Measurements from ENCODE around the gene DNAH6.
"Not testable (repeated sequence)": the region's sequence is repeated elsewhere in the genome, so short reads cannot be mapped to it uniquely, and the experiment has no call there.

Gene DNAH6

GRCh38 chr2:84770280-84770679 lies 254.0 kb downstream of the DNAH6 start:
- Histone ChIP-seq H3K4me2 (ENCODE audit: low read length) (no peak overlapping the region), H2AFZ (ENCODE audit: low read depth, low read length) (no peak overlapping the region), H3K27ac (ENCODE audit: low read length) (no peak overlapping the region), H3K9ac (ENCODE audit: low read length) (no peak overlapping the region), H4K20me1 (ENCODE audit: insufficient read depth, low read length) (no peaks in the 10 kb centered on the region), H3K4me1 (ENCODE audit: low read length) (no peaks in the 10 kb centered on the region), H3K4me3 (ENCODE audit: low read length) (no peak overlapping the region), H3K79me2 (ENCODE audit: low read length) (no peaks in the 10 kb centered on the region), H3K27me3 (ENCODE audit: low read depth, low read length) (no peaks in the 10 kb centered on the region), H3K36me3 (replicated peaks; ENCODE audit: low read depth, low read length) (no peaks in the 10 kb centered on the region), H3K9me3 (ENCODE audit: insufficient read depth, low read length) (peaks cover 15% of the 10 kb centered on the region; the same call in 1 of the 2 replicates)
- TF ChIP-seq EZH2phosphoT487 (IDR thresholded peaks at IDR 0.05; ENCODE audit: low read depth) (no peak), CTCF (IDR thresholded peaks at IDR 0.05; ENCODE audit: low read depth, low read length) (no peak)

GRCh38 chr2:84771251-84771650 lies 255.0 kb downstream of the DNAH6 start:
- Histone ChIP-seq H3K79me2 (ENCODE audit: low read length) (no peaks in the 10 kb centered on the region), H4K20me1 (ENCODE audit: insufficient read depth, low read length) (no peaks in the 10 kb centered on the region), H2AFZ (ENCODE audit: low read depth, low read length) (no peak overlapping the region), H3K9me3 (ENCODE audit: insufficient read depth, low read length) (peaks cover 15% of the 10 kb centered on the region; the same call in 1 of the 2 replicates), H3K27me3 (ENCODE audit: low read depth, low read length) (no peaks in the 10 kb centered on the region), H3K36me3 (replicated peaks; ENCODE audit: low read depth, low read length) (no peaks in the 10 kb centered on the region), H3K27ac (ENCODE audit: low read length) (no peak overlapping the region), H3K9ac (ENCODE audit: low read length) (no peak overlapping the region), H3K4me3 (ENCODE audit: low read length) (no peak overlapping the region), H3K4me1 (ENCODE audit: low read length) (no peaks in the 10 kb centered on the region), H3K4me2 (ENCODE audit: low read length) (no peak overlapping the region)
- TF ChIP-seq EZH2phosphoT487 (IDR thresholded peaks at IDR 0.05; ENCODE audit: low read depth) (no peak), CTCF (IDR thresholded peaks at IDR 0.05; ENCODE audit: low read depth, low read length) (no peak)

- not testable (repeated sequence) for H3K36me3 ChIP-seq (replicated peaks; ENCODE audit: low read depth, low read length)
Measured at GRCh38 chr2:84773562-84773961, 257.3 kb downstream of the DNAH6 start.

GRCh38 chr2:84776011-84776410 lies 259.7 kb downstream of the DNAH6 start:
- H3K4me2 ChIP-seq (ENCODE audit: low read length), result no peak overlapping the region

More at GRCh38 chr2:84773562-84773961, 257.3 kb downstream of the DNAH6 start:
- H3K27me3 ChIP-seq (ENCODE audit: low read depth, low read length); H3K4me3 ChIP-seq (ENCODE audit: low read length); H3K79me2 ChIP-seq (ENCODE audit: low read length); H2AFZ ChIP-seq (ENCODE audit: low read depth, low read length); H3K4me2 ChIP-seq (ENCODE audit: low read length); H3K27ac ChIP-seq (ENCODE audit: low read length); H4K20me1 ChIP-seq (ENCODE audit: insufficient read depth, low read length); H3K9ac ChIP-seq (ENCODE audit: low read length); H3K4me1 ChIP-seq (ENCODE audit: low read length): not testable (repeated sequence)
- H3K9me3 ChIP-seq (ENCODE audit: insufficient read depth, low read length), result peaks cover 15% of the 10 kb centered on the region; the same call in 1 of the 2 replicates

More at GRCh38 chr2:84776011-84776410, 259.7 kb downstream of the DNAH6 start:
- Histone ChIP-seq H3K9ac (ENCODE audit: low read length) (no peak overlapping the region), H3K79me2 (ENCODE audit: low read length) (no peaks in the 10 kb centered on the region), H3K4me1 (ENCODE audit: low read length) (no peaks in the 10 kb centered on the region), H3K9me3 (ENCODE audit: insufficient read depth, low read length) (peaks cover 15% of the 10 kb centered on the region; the same call in 1 of the 2 replicates), H3K27ac (ENCODE audit: low read length) (no peak overlapping the region), H4K20me1 (ENCODE audit: insufficient read depth, low read length) (no peaks in the 10 kb centered on the region), H2AFZ (ENCODE audit: low read depth, low read length) (no peak overlapping the region), H3K36me3 (replicated peaks; ENCODE audit: low read depth, low read length) (no peaks in the 10 kb centered on the region), H3K4me3 (ENCODE audit: low read length) (no peak overlapping the region), H3K27me3 (ENCODE audit: low read depth, low read length) (no peaks in the 10 kb centered on the region)
- TF ChIP-seq EZH2phosphoT487 (IDR thresholded peaks at IDR 0.05; ENCODE audit: low read depth), result no peak
- no peak for TF ChIP-seq CTCF (IDR thresholded peaks at IDR 0.05; ENCODE audit: low read depth, low read length)

Measured in OCI-LY3 (cell line).